ENCODE measurements around the gene PCSK4.

- TF ChIP-seq CTCF (conservative IDR thresholded peaks at IDR 0.05 in 1 of 2, IDR thresholded peaks at IDR 0.05 in 1 of 2; ENCODE audit: extremely low read depth in 1 of 2, insufficient read depth in 1 of 2, low read depth in 1 of 2, low read length in 2 of 2) (no peak), EZH2 (IDR thresholded peaks at IDR 0.05; ENCODE audit: borderline replicate concordance, low read length) (no peak)
These were observed 36.4 kb downstream of the PCSK4 start for GRCh38 chr19:1453525-1454364.

Measured in mammary epithelial cell (primary cell).